ENCODE results near the gene DSC1. TPM values are rescaled to one million over a fixed set of nuclear protein-coding genes. Genes with fewer than 3 reads are reported as not detected.

Gene DSC1
- total RNA-seq, 1 experiment from 2014 or later = not detected

DNA sequence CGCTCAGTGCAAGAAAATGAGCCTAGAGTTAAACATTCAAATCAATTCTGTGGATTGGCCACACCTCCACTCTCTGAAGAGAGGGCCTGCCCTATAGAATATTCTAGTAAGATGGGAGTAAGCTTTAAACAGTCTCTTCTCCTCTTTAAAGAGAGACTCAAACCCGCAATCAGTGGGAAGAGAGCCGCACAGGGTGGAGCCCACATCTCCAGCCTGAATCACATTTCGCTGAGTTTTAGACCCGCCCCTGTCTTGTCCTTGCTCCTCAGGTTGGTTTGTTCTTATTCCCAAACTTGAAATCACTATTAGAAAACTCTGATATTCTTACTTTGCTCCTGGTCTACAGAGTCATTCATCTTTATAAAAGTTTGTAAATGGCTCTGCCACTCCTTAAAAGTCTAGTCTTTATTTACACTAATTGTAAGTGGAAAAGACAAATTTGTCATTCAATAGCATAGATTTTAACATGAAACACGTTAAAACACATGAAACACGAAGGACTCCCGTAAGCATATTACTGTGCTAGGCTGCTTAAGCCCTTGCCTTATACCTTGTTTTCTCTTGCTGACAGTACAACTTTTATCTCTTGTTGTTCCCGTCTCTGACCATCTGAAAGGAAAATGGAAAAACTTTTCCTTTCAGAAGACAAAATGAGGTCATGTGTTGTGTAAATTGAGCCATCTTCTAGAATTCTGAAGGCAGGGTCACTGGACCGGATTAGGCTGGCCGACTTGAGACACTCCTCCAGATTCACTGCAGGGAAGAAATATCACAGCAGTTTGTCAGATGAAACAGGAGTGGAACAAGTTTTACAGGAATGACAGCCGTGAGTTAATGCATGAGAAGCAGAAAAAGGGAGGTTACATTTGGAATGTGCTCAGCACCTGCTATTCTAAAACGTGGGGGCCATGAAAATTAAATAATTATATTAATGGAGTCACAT, 5.6 kb downstream of the DSC1 start:
- BruUV-seq (replicated peaks) = no TSS peak
- Histone ChIP-seq H3K4me2 (ENCODE audit: low read length) (no peak overlapping the region), H3K27me3 (ENCODE audit: insufficient read depth, low read length) (no peaks in the 10 kb centered on the region), H3K9me3 (ENCODE audit: control insufficient read depth in 1 of 2, insufficient read depth in 1 of 2, low read depth in 1 of 2, low read length in 2 of 2) (no peaks in the 10 kb centered on the region), H3K4me3 (replicated peaks in 1 of 2; ENCODE audit: low read depth in 1 of 2, low read length in 2 of 2) (no peak overlapping the region), H2AFZ (ENCODE audit: low read depth, low read length, poor library complexity, severe bottlenecking) (peak overlapping the region; percentile 19), H4K20me1 (ENCODE audit: insufficient read depth) (no peaks in the 10 kb centered on the region), H3K9me2 (ENCODE audit: insufficient read depth) (no peaks in the 10 kb centered on the region), H3K9ac (ENCODE audit: low read length) (no peak overlapping the region), H3K79me2 (ENCODE audit: insufficient read depth, low read length) (no peaks in the 10 kb centered on the region), H3K27ac (ENCODE audit: low read depth, low read length) (no peak overlapping the region), H3K4me1 (ENCODE audit: control insufficient read depth in 1 of 2, insufficient read depth in 2 of 2, low read length in 2 of 2) (peaks cover 0 to 3% of the 10 kb centered on the region in 2 experiments; a peak in 1 of 4 replicates), H3K36me3 (ENCODE audit: control insufficient read depth in 1 of 2, insufficient read depth in 2 of 2, low read length in 2 of 2) (no peaks in the 10 kb centered on the region)
- intact Hi-C loops (cut with micrococcal nuclease) = no loop called here
- ATAC-seq (no peak; the same call in 1 of the 2 replicates), DNase-seq (ENCODE audit: low read depth, low spot score) (no peak)
- CTCF ChIA-PET = no interaction called here
- POLR2A ChIA-PET = no interaction called here
- RAD21 ChIA-PET (ENCODE audit: low non-redundant PET in 1 of 2, low total read pairs in 2 of 2, uncharacterized antibody in 2 of 2, unreplicated experiment in 2 of 2) = no interaction called here
- TF ChIP-seq SP1 (IDR thresholded peaks at IDR 0.05; ENCODE audit: low read depth) (no peak), REST (IDR thresholded peaks at IDR 0.05; ENCODE audit: low read depth) (no peak), TCF7L2 (IDR thresholded peaks at IDR 0.05; ENCODE audit: borderline replicate concordance, extremely low read depth, insufficient read depth, insufficient read length) (no peak), JUND (IDR thresholded peaks at IDR 0.05) (no peak)

Data from HCT116 (cell line).